ENCODE measurements around the gene WWOX. TPM values are rescaled to one million over a fixed set of nuclear protein-coding genes. Genes with fewer than 3 reads are reported as not detected.

Gene WWOX
- total and polyA plus RNA-seq, 3 donors from 2014 or later = 20.6 to 76.7 (median 64.1) TPM

DNA sequence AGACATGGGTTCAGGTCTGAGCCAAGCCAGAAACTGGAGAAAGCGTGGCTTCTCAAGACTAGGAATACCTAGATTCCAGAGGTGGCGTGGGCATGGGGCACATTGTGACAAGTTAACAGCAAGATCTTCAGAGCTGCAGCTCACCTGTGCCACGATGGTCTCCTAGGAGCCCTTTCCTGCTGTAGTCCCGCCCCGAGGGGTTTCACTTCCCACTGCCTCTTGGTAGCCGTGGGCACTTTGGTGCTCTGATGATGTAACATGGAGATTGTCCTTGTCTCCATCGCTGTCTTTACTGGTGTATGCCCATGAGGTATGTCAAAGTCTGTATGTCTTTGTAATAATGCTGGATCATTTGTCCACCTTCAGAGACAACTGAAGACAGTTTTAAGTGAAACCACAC lies 89.7 kb downstream of the WWOX start:
- Histone ChIP-seq H3K36me3 (ENCODE audit: low read depth, missing control alignments) (no peaks in the 10 kb centered on the region), H3K27ac (no peak overlapping the region), H3K4me1 (no peaks in the 10 kb centered on the region), H3K27me3 (no peaks in the 10 kb centered on the region), H3K9me3 (no peaks in the 10 kb centered on the region), H3K4me3 (no peak overlapping the region)
- TF ChIP-seq POLR2A (IDR thresholded peaks at IDR 0.05) = no peak
- TF ChIP-seq, protein P1, sequence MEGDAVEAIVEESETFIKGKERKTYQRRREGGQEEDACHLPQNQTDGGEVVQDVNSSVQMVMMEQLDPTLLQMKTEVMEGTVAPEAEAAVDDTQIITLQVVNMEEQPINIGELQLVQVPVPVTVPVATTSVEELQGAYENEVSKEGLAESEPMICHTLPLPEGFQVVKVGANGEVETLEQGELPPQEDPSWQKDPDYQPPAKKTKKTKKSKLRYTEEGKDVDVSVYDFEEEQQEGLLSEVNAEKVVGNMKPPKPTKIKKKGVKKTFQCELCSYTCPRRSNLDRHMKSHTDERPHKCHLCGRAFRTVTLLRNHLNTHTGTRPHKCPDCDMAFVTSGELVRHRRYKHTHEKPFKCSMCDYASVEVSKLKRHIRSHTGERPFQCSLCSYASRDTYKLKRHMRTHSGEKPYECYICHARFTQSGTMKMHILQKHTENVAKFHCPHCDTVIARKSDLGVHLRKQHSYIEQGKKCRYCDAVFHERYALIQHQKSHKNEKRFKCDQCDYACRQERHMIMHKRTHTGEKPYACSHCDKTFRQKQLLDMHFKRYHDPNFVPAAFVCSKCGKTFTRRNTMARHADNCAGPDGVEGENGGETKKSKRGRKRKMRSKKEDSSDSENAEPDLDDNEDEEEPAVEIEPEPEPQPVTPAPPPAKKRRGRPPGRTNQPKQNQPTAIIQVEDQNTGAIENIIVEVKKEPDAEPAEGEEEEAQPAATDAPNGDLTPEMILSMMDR (IDR thresholded peaks at IDR 0.05) = no peak
- DNase-seq = no peak
- WGBS, 2 donors = 91 to 96% methylated on average over 7 of the region's 7 CpGs
- intact Hi-C loops (cut with DNase I; ENCODE audit: low total_unique reads) = no loop called here

DNA sequence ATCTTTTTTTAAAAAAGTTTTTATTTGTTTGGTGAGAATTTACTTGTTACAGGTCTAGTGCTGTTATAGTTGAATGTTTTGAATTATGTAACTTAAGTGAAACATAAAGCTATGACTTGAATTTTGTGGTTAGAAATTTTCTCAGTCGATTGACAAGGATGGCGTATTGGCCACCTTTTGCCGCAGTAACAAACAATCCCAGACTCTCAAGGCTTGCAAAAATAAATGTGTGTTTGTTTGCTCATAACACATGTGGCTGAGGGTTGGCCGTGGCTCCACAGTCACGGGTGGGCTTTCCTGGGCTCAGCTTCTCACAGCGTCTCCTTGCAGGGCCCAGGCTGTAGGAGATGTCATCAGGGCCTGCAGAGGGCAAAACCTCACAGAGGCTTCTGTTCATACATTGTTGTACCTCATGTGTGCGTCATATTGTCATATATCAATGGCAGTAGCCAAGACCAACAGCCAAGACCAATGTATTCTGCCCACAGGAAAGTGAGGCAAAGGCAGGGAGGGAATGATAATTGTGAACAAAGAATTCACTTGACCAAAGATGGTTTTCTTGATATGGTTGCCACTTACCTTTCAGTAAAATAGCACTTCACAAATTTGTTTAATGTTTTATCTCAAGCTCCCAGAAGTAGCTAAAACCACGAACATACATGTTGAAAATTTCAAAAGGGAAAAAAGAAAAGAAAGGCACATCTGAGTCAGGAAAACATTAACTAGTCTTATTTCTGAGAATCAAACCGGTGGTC lies 93.5 kb downstream of the WWOX start:
- Histone ChIP-seq H3K36me3 (ENCODE audit: low read depth, missing control alignments) (no peaks in the 10 kb centered on the region), H3K4me3 (no peak overlapping the region), H3K4me1 (no peaks in the 10 kb centered on the region), H3K9me3 (no peaks in the 10 kb centered on the region), H3K27me3 (no peaks in the 10 kb centered on the region), H3K27ac (no peak overlapping the region)
- TF ChIP-seq POLR2A (IDR thresholded peaks at IDR 0.05) = no peak
- TF ChIP-seq, protein P1 (IDR thresholded peaks at IDR 0.05) = no peak
- intact Hi-C loops (cut with DNase I; ENCODE audit: low total_unique reads) = no loop called here
- no peak for DNase-seq
- WGBS, 2 donors = 81 to 89% methylated on average over 9 of the region's 9 CpGs

GRCh38 chr16:78194948-78195347 lies 95.5 kb downstream of the WWOX start:
- DNase-seq = no peak
- Histone ChIP-seq H3K27ac (no peak overlapping the region), H3K4me3 (no peak overlapping the region), H3K4me1 (no peaks in the 10 kb centered on the region), H3K36me3 (ENCODE audit: low read depth, missing control alignments) (no peaks in the 10 kb centered on the region), H3K9me3 (no peaks in the 10 kb centered on the region), H3K27me3 (no peaks in the 10 kb centered on the region)
- TF ChIP-seq, protein P1 (IDR thresholded peaks at IDR 0.05) = no peak
- TF ChIP-seq POLR2A (IDR thresholded peaks at IDR 0.05) = no peak
- intact Hi-C loops (cut with DNase I; ENCODE audit: low total_unique reads) = no loop called here
- 96 to 100% methylated on average over 3 of the region's 3 CpGs for WGBS, 2 donors

GRCh38 chr16:78195797-78196196 lies 96.3 kb downstream of the WWOX start:
- no peak for TF ChIP-seq POLR2A (IDR thresholded peaks at IDR 0.05)
- TF ChIP-seq, protein P1 (IDR thresholded peaks at IDR 0.05) = no peak
- no peaks in the 10 kb centered on the region for H3K27me3 ChIP-seq
- no peaks in the 10 kb centered on the region for H3K9me3 ChIP-seq
- no peaks in the 10 kb centered on the region for H3K4me1 ChIP-seq
- H3K4me3 ChIP-seq = no peak overlapping the region
- no peaks in the 10 kb centered on the region for H3K36me3 ChIP-seq (ENCODE audit: low read depth, missing control alignments)
- H3K27ac ChIP-seq = no peak overlapping the region
- 56% methylated on average over 4 of the region's 4 CpGs for WGBS, 2 donors
- no peak for DNase-seq
- intact Hi-C loops (cut with DNase I; ENCODE audit: low total_unique reads) = no loop called here

- H3K9me3 ChIP-seq = no peaks in the 10 kb centered on the region
- no peak for DNase-seq
- no peak overlapping the region for H3K27ac ChIP-seq
- H3K4me1 ChIP-seq = no peaks in the 10 kb centered on the region
- TF ChIP-seq POLR2A (IDR thresholded peaks at IDR 0.05) = no peak
- TF ChIP-seq, protein P1 (IDR thresholded peaks at IDR 0.05) = no peak
- WGBS, 2 donors = 47 to 48% methylated on average over 2 of the region's 2 CpGs
- H3K4me3 ChIP-seq = no peak overlapping the region
- no peaks in the 10 kb centered on the region for H3K36me3 ChIP-seq (ENCODE audit: low read depth, missing control alignments)
- H3K27me3 ChIP-seq = no peaks in the 10 kb centered on the region
- intact Hi-C loops (cut with DNase I; ENCODE audit: low total_unique reads) = no loop called here
Observed at GRCh38 chr16:78196502-78196901, 97.0 kb downstream of the WWOX start.
